Measurements from ENCODE around the gene TOB1.
"Not testable (repeated sequence)": the region's sequence is repeated elsewhere in the genome, so short reads cannot be mapped to it uniquely, and the experiment has no call there.

The TOB1 gene

GRCh38 chr17:50884439-50885311 lies 18.5 kb upstream of the TOB1 start:
- DNase-seq (ENCODE audit: low read depth), result no peak
- H3K4me3 ChIP-seq (ENCODE audit: low read depth, low read length), result no peak overlapping the region
- no peak for TF ChIP-seq CTCF (conservative IDR thresholded peaks at IDR 0.05; ENCODE audit: low read depth, low read length)

- TF ChIP-seq CTCF (conservative IDR thresholded peaks at IDR 0.05; ENCODE audit: low read depth, low read length), result no peak
- DNase-seq (ENCODE audit: low read depth), result no peak
- H3K4me3 ChIP-seq (ENCODE audit: low read depth, low read length), result no peak overlapping the region
These were observed 17.8 kb upstream of the TOB1 start for GRCh38 chr17:50883850-50884438.

GRCh38 chr17:50882851-50883250 lies 16.7 kb upstream of the TOB1 start:
- no peak overlapping the region for H3K4me3 ChIP-seq (ENCODE audit: low read depth, low read length)
- DNase-seq (ENCODE audit: low read depth), result peak; percentile 29
- no peak for TF ChIP-seq CTCF (conservative IDR thresholded peaks at IDR 0.05; ENCODE audit: low read depth, low read length)

GRCh38 chr17:50881182-50881581 lies 15.0 kb upstream of the TOB1 start:
- no peak overlapping the region for H3K4me3 ChIP-seq (ENCODE audit: low read depth, low read length)
- TF ChIP-seq CTCF (conservative IDR thresholded peaks at IDR 0.05; ENCODE audit: low read depth, low read length), result no peak
- no peak for DNase-seq (ENCODE audit: low read depth)

GRCh38 chr17:50879086-50879485 lies 12.9 kb upstream of the TOB1 start:
- no peak overlapping the region for H3K4me3 ChIP-seq (ENCODE audit: low read depth, low read length)
- no peak for DNase-seq (ENCODE audit: low read depth)
- TF ChIP-seq CTCF (conservative IDR thresholded peaks at IDR 0.05; ENCODE audit: low read depth, low read length), result no peak

- no peak for TF ChIP-seq CTCF (conservative IDR thresholded peaks at IDR 0.05; ENCODE audit: low read depth, low read length)
- DNase-seq (ENCODE audit: low read depth), result no peak
- no peak overlapping the region for H3K4me3 ChIP-seq (ENCODE audit: low read depth, low read length)
These were observed 11.7 kb upstream of the TOB1 start for GRCh38 chr17:50877838-50878237.

- not testable (repeated sequence) for H3K4me3 ChIP-seq (ENCODE audit: low read depth, low read length)
These were observed 10.9 kb upstream of the TOB1 start for GRCh38 chr17:50877042-50877441.

More at GRCh38 chr17:50877042-50877441, 10.9 kb upstream of the TOB1 start:
- not testable (repeated sequence) for DNase-seq (ENCODE audit: low read depth)
